HUES48 (cell line): ENCODE results near the gene CFAP54.
"Not testable (repeated sequence)": the region's sequence is repeated elsewhere in the genome, so short reads cannot be mapped to it uniquely, and the experiment has no call there.

Experiments
- H3K27ac ChIP-seq: one replicate; pipeline ENCODE4 v1.7.0; 2013; ENCODE audit warnings: low read depth, low read length, inconsistent platforms
- H3K27me3 ChIP-seq: 2 replicates; pipeline ENCODE4 v1.6.1; 2013; ENCODE audit warnings: mild to moderate bottlenecking, low read length; ENCODE audit not compliant: control insufficient read depth, insufficient read depth
- H3K36me3 ChIP-seq: 2 replicates; pipeline ENCODE4 v1.6.1; 2013; ENCODE audit warnings: low read length; ENCODE audit not compliant: control insufficient read depth, insufficient read depth
- H3K4me1 ChIP-seq: 2 replicates; pipeline ENCODE4 v1.6.1; 2013; ENCODE audit warnings: mild to moderate bottlenecking, low read length; ENCODE audit not compliant: control insufficient read depth, insufficient read depth
- H3K4me3 ChIP-seq: 2 replicates; pipeline ENCODE4 v1.5.1; 2013; ENCODE audit warnings: mild to moderate bottlenecking, low read depth, low read length
- H3K9ac ChIP-seq: 2 replicates; pipeline ENCODE4 v1.6.1; 2013; ENCODE audit warnings: mild to moderate bottlenecking, low read depth, low read length, moderate library complexity
- H3K9me3 ChIP-seq: 2 replicates; pipeline ENCODE4 v1.6.1; 2013; ENCODE audit warnings: low read length; ENCODE audit not compliant: control insufficient read depth, insufficient read depth

Gene CFAP54

GRCh38 chr12:96457191-96457930 lies 32.0 kb upstream of the CFAP54 start:
- Histone ChIP-seq H3K9ac (no peak overlapping the region), H3K4me3 (no peak overlapping the region), H3K36me3 (no peaks in the 10 kb centered on the region), H3K27me3 (no peaks in the 10 kb centered on the region), H3K27ac (peak overlapping the region; percentile 14), H3K9me3 (no peaks in the 10 kb centered on the region), H3K4me1 (no peaks in the 10 kb centered on the region)

GRCh38 chr12:96459281-96459680 lies 30.1 kb upstream of the CFAP54 start:
- not testable (repeated sequence) for H3K27me3 ChIP-seq, H3K9ac ChIP-seq, H3K4me3 ChIP-seq, H3K27ac ChIP-seq, H3K9me3 ChIP-seq, H3K36me3 ChIP-seq, H3K4me1 ChIP-seq

GRCh38 chr12:96462571-96463280 lies 26.7 kb upstream of the CFAP54 start:
- H3K4me3 ChIP-seq = no peak overlapping the region
- no peaks in the 10 kb centered on the region for H3K27me3 ChIP-seq
- no peak overlapping the region for H3K27ac ChIP-seq
- H3K9me3 ChIP-seq = no peaks in the 10 kb centered on the region
- H3K9ac ChIP-seq = no peak overlapping the region
- H3K36me3 ChIP-seq = no peaks in the 10 kb centered on the region
- no peaks in the 10 kb centered on the region for H3K4me1 ChIP-seq

GRCh38 chr12:96465896-96466295 lies 23.5 kb upstream of the CFAP54 start:
- H3K9me3 ChIP-seq = no peaks in the 10 kb centered on the region
- H3K27me3 ChIP-seq = no peaks in the 10 kb centered on the region

GRCh38 chr12:96466939-96467751 lies 22.2 kb upstream of the CFAP54 start:
- no peaks in the 10 kb centered on the region for H3K36me3 ChIP-seq
- no peaks in the 10 kb centered on the region for H3K4me1 ChIP-seq
- H3K9me3 ChIP-seq = no peaks in the 10 kb centered on the region
- H3K27me3 ChIP-seq = no peaks in the 10 kb centered on the region
- no peak overlapping the region for H3K4me3 ChIP-seq
- H3K27ac ChIP-seq = no peak overlapping the region
- H3K9ac ChIP-seq = no peak overlapping the region

More at GRCh38 chr12:96465896-96466295, 23.5 kb upstream of the CFAP54 start:
- Histone ChIP-seq H3K4me3 (no peak overlapping the region), H3K27ac (no peak overlapping the region), H3K4me1 (no peaks in the 10 kb centered on the region), H3K36me3 (no peaks in the 10 kb centered on the region), H3K9ac (no peak overlapping the region)

GRCh38 chr12:96471368-96472050 lies 17.9 kb upstream of the CFAP54 start:
- no peaks in the 10 kb centered on the region for H3K36me3 ChIP-seq
- no peaks in the 10 kb centered on the region for H3K4me1 ChIP-seq
- H3K27ac ChIP-seq = no peak overlapping the region
- H3K9me3 ChIP-seq = no peaks in the 10 kb centered on the region
- H3K27me3 ChIP-seq = no peaks in the 10 kb centered on the region
- H3K4me3 ChIP-seq = no peak overlapping the region
- H3K9ac ChIP-seq = no peak overlapping the region

- Histone ChIP-seq H3K27me3 (no peaks in the 10 kb centered on the region), H3K4me1 (no peaks in the 10 kb centered on the region), H3K36me3 (no peaks in the 10 kb centered on the region), H3K4me3 (no peak overlapping the region), H3K9ac (no peak overlapping the region), H3K9me3 (no peaks in the 10 kb centered on the region), H3K27ac (no peak overlapping the region)
Measured at GRCh38 chr12:96472384-96472783, 17.0 kb upstream of the CFAP54 start.

- Histone ChIP-seq H3K9me3 (no peaks in the 10 kb centered on the region), H3K27me3 (no peaks in the 10 kb centered on the region), H3K4me3 (no peak overlapping the region), H3K4me1 (no peaks in the 10 kb centered on the region), H3K36me3 (no peaks in the 10 kb centered on the region), H3K9ac (no peak overlapping the region), H3K27ac (no peak overlapping the region)
Measured at GRCh38 chr12:96473394-96474093, 15.8 kb upstream of the CFAP54 start.

- H3K4me3 ChIP-seq = no peak overlapping the region
- H3K36me3 ChIP-seq = no peaks in the 10 kb centered on the region
- H3K4me1 ChIP-seq = no peaks in the 10 kb centered on the region
- no peak overlapping the region for H3K9ac ChIP-seq
- H3K9me3 ChIP-seq = no peaks in the 10 kb centered on the region
- H3K27ac ChIP-seq = no peak overlapping the region
- H3K27me3 ChIP-seq = no peaks in the 10 kb centered on the region
Measured at GRCh38 chr12:96474206-96474605, 15.2 kb upstream of the CFAP54 start.

GRCh38 chr12:96478011-96478410 lies 11.4 kb upstream of the CFAP54 start:
- Histone ChIP-seq H3K27me3 (no peaks in the 10 kb centered on the region), H3K9me3 (no peaks in the 10 kb centered on the region), H3K9ac (no peak overlapping the region), H3K36me3 (no peaks in the 10 kb centered on the region), H3K27ac (no peak overlapping the region), H3K4me3 (no peak overlapping the region), H3K4me1 (no peaks in the 10 kb centered on the region)
